GM18498 (cell line): ENCODE results near the gene CKS1B.
"Not testable (repeated sequence)": the region's sequence is repeated elsewhere in the genome, so short reads cannot be mapped to it uniquely, and the experiment has no call there.

Experiments
- ATAC-seq: cut with Tn5 transposase; IDR thresholded peaks from one replicate; pipeline ENCODE4 v1.9.1; 2021; ENCODE audit warnings: mild to moderate bottlenecking, moderate library complexity; ENCODE audit not compliant: unreplicated experiment

The CKS1B gene

GRCh38 chr1:154982897-154983648 is 8.6 kb downstream of the CKS1B start, which contains the start of gene FLAD1:
Gene FLAD1, plus strand, starts transcription at chr1:154983344. Its CDS starts 351 bp downstream, at chr1:154983695.
- ATAC-seq, result peak; percentile 97

DNA sequence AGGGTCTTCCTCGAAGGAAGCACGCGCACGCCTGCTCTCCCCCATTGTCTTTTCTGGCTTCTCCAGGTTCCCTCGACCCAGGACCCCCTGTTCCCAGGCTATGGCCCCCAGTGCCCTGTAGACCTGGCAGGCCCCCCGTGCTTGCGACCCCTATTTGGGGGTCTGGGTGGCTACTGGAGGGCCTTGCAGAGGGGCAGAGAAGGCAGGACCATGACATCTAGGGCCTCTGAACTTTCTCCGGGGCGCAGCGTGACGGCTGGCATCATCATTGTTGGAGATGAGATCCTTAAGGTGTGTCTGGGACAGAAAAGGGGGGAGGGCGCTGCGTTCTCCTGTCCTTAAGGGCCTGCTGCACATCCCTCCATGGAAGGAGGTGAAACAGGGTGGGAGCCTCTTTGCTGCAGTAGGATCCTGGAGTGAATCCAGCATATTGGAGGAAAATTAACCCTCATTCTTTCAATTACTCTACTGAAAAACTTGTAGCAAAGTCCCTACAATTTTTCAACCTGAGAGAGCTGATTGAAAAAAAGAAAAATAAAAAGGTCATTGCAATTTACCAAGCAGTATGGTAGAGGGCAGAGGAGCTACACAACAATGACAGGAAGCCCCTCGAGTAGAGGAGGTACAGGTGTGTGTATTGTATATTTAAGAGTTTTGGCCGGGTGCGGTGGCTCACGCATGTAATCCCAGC is 9.4 kb downstream of the CKS1B start:
- ATAC-seq, result no peak

GRCh38 chr1:154986736-154987135 is 12.3 kb downstream of the CKS1B start:
- not testable (repeated sequence) for ATAC-seq

GRCh38 chr1:154987326-154987725 is 12.8 kb downstream of the CKS1B start:
- no peak for ATAC-seq

- no peak for ATAC-seq
Measured at GRCh38 chr1:154988058-154988954, 13.8 kb downstream of the CKS1B start.

DNA sequence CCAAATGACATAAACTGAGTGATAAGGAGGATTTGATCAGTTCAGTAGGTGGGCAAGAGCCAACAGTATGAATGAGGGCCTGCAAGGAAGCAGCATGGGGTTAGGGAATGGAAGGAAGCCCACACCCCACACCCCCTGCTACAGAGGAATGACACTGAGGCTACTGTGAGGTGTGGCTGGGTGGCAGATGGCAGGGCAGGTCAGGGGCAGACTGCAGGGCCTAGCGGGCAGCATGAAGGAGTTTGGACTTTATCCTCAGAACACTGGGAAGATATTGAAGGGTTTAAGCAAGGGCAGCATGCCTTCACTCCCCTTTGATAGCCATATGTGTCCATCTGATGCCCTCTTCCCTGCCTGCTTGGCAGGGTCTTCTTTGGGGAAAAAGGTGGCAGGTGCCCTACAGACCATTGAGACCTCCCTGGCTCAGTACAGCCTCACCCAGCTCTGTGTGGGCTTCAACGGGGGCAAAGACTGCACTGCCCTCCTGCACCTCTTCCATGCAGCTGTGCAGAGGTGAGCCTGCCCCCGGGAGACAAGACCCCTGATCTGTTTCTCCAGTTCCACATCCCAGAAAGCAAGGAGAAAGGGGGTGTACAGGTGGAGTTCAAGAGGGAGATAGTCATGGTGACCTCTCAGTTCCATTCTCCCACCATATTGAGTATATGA is 14.8 kb downstream of the CKS1B start:
- no peak for ATAC-seq

DNA sequence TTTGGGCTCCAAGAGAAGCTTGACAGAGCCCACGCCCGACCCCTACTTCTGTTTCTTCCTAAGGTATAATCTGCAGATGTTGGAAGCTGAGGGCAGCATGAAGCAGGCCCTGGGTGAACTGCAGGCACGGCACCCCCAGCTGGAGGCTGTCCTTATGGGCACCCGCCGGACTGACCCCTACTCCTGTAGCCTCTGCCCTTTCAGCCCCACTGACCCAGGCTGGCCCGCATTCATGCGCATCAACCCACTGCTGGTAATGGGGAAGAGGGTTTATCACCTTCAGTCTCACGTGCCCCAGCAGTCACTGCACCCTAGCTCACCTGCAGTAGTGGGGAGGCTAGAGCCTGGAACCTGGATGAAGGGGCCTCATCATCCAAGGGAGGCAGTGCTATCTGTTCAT is 15.8 kb downstream of the CKS1B start:
- ATAC-seq, result no peak

DNA sequence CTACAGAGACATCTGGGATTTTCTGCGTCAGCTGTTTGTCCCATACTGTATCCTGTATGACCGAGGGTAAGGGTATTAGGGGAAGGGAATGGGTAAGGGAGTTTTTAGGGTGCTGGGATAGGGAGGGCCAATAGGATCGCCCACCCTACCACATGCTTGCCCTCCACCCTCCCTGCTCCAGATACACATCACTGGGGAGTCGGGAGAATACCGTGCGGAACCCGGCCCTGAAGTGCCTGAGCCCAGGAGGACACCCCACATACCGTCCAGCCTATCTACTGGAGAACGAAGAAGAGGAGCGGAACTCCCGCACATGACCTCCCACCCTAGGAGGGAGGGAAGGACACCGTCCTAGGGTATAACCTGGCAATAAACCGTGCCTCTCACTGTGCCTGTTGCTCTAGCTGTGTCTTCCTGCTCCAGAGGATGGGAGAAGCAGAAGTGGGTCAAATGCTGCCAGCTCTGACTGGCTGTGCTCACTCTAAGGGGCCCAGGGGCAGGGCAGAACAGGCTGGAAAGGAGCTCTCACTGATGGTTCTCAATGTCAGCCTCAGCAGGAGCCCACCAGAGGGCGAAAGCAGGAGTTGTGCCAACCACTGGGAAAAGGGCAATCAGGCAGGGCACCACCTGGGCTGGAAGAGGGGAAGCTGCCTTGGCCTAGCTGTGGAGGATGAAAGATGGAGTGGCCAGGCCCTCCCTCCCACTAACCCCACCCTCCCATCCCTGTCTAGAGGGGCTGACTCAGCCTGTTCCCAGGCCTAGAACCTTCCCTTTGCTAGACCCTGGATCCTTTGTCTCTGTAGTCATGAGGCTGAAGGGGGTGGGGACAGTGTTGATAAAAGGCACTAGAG is 18.5 kb downstream of the CKS1B start:
- no peak for ATAC-seq

- no peak for ATAC-seq
Measured at GRCh38 chr1:154993572-154994268, 19.2 kb downstream of the CKS1B start, which contains the start of gene LENEP. Gene LENEP, plus strand, starts transcription at chr1:154993586. Its CDS starts 22 bp downstream, at chr1:154993608.

- ATAC-seq, result no peak
Measured at GRCh38 chr1:154994269-154994587, 19.7 kb downstream of the CKS1B start.

DNA sequence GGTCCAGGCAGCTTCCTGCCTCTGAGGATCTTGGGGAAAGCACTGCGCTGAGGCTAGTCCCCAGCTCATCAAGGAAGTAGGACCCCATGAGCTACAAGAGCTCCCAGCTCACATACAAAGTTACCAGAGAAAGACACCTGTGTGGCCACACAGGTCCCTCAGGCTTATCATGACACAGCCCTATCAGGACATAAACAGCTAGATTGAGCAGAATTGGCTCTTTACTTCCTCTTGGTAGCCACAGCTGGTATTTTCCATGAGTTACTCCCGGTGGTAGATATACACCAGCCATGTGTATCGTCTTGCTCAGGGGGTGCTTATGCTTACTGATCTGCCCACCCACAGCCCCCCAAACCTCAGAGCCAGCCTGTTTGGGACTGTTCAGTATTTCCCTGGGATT is 20.1 kb downstream of the CKS1B start:
- no peak for ATAC-seq

GRCh38 chr1:154995301-154995983 is 21.0 kb downstream of the CKS1B start:
- not testable (repeated sequence) for ATAC-seq

- no peak for ATAC-seq
Measured at GRCh38 chr1:154996966-154997701, 22.7 kb downstream of the CKS1B start.

GRCh38 chr1:154998201-154998780 is 23.8 kb downstream of the CKS1B start:
- no peak for ATAC-seq

DNA sequence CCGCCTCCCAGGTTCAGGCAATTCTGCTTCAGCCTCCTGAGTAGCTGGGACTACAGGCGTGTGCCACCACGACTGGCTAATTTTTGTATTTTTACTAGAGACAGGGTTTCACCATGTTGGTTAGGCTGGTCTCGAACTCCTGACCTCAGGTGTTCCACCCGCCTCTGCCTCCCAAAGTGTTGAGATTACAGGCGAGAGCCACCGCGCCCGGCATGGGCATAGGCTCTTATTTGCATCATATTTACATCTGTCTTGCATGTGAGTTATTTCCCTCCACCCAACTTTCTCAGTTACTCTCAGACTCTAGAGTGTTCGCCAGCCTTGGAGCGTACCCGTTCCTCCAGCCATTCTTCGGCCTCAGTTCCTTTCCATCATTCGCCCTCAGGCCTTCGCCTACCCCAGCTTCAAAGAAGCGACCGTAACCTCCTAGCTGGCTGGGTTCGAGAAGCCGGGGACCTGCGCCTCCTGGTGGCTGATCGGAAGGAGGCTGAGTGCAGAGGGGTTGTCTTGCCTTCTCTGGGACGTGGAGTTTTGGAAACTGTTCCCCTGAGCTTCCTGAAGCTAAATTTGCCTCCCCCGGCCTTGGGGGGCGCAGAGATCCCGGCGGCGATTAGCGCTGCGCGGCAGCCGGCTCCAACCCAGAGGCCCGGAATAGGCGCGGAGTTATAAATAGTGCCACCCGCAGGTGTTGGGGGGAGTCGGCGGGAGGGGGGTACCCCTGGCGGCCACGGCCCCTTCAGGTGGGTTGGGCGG is 24.5 kb downstream of the CKS1B start:
- no peak for ATAC-seq

- no peak for ATAC-seq
Measured at GRCh38 chr1:154999571-155000410, 25.3 kb downstream of the CKS1B start.
